Neural progenitor cell (in vitro differentiated cells): ENCODE data around the gene DDN. TPM values are rescaled to one million over a fixed set of nuclear protein-coding genes. Genes with fewer than 3 reads are reported as not detected.

Experiments used
- DNase-seq: peaks from one replicate; pipeline ENCODE4 v3.0.0-alpha.2; 2016; ENCODE audit warnings: low spot score
- H2AFZ ChIP-seq: fragments of 200-600 bp; sonication (generic); replicated peaks from 2 replicates; pipeline ENCODE4 v1.6.1; 2016; ENCODE audit warnings: antibody characterized with exemption
- H3F3A ChIP-seq: fragments of 200-600 bp; sonication (generic); 2 replicates; pipeline ENCODE4 v1.6.1; 2016; ENCODE audit warnings: antibody characterized with exemption, low read depth
- H3K27ac ChIP-seq: fragments of 200-600 bp; sonication (generic); 2 replicates; pipeline ENCODE4 v1.5.1; 2016; ENCODE audit warnings: mild to moderate bottlenecking
- H3K27me3 ChIP-seq: fragments of 200-600 bp; sonication (generic); 2 replicates; pipeline ENCODE4 v1.6.1; 2016; ENCODE audit warnings: mild to moderate bottlenecking, moderate library complexity
- H3K36me3 ChIP-seq: fragments of 200-600 bp; sonication (generic); 2 replicates; pipeline ENCODE4 v1.5.1; 2016
- H3K4me1 ChIP-seq: fragments of 200-600 bp; sonication (generic); 2 replicates; pipeline ENCODE4 v1.6.1; 2016; ENCODE audit warnings: mixed run types
- H3K4me2 ChIP-seq: fragments of 200-600 bp; sonication (generic); 2 replicates; pipeline ENCODE4 v1.6.1; 2016
- H3K4me3 ChIP-seq: fragments of 200-600 bp; sonication (generic); 2 replicates; pipeline ENCODE4 v1.5.1; 2016
- H3K79me2 ChIP-seq: fragments of 200-600 bp; sonication (generic); 2 replicates; pipeline ENCODE4 v1.6.1; 2016; ENCODE audit warnings: low read depth
- H3K9ac ChIP-seq: fragments of 200-600 bp; sonication (generic); 2 replicates; pipeline ENCODE4 v1.6.1; 2016
- H3K9me3 ChIP-seq: fragments of 200-600 bp; sonication (generic); 2 replicates; pipeline ENCODE4 v1.5.1; 2016; ENCODE audit warnings: low read depth
- H4K20me1 ChIP-seq: fragments of 200-600 bp; sonication (generic); 2 replicates; pipeline ENCODE4 v1.6.1; 2016; ENCODE audit warnings: low read depth
- H3K27ac Mint-ChIP-seq: 3 replicates; pipeline ENCODE4 v1.8.0; 2021; ENCODE audit warnings: mixed read lengths
- H3K27me3 Mint-ChIP-seq: 2 replicates; pipeline ENCODE4 v1.8.0; 2022; ENCODE audit warnings: low read depth, mild to moderate bottlenecking, inconsistent platforms, moderate library complexity, mixed read lengths; ENCODE audit not compliant: insufficient read depth
- H3K36me3 Mint-ChIP-seq: 3 replicates; pipeline ENCODE4 v1.8.0; 2021; ENCODE audit warnings: mixed read lengths
- H3K4me1 Mint-ChIP-seq: 3 replicates; pipeline ENCODE4 v1.8.0; 2021; ENCODE audit warnings: mixed read lengths
- H3K4me3 Mint-ChIP-seq: 3 replicates; pipeline ENCODE4 v1.8.0; 2021; ENCODE audit warnings: mild to moderate bottlenecking, moderate library complexity, mixed read lengths
- H3K9me3 Mint-ChIP-seq: 3 replicates; pipeline ENCODE4 v1.8.0; 2020; ENCODE audit warnings: mixed read lengths
- CTCF ChIP-seq: fragments of 200-600 bp; sonication (generic); IDR thresholded peaks from 2 replicates; pipeline ENCODE4 v1.5.1; 2017; ENCODE audit warnings: antibody characterized with exemption, mild to moderate bottlenecking
- EZH2 ChIP-seq: fragments of 200-600 bp; sonication (generic); IDR thresholded peaks from 2 replicates; pipeline ENCODE4 v1.6.1; 2017; ENCODE audit warnings: antibody characterized with exemption, mild to moderate bottlenecking, moderate library complexity
- EZH2phosphoT487 ChIP-seq: fragments of 200-600 bp; sonication (generic); IDR thresholded peaks from 2 replicates; pipeline ENCODE4 v1.6.1; 2017; ENCODE audit warnings: antibody characterized with exemption
- total RNA-seq: library from RNA; depleted of rRNA; stranded (reverse); fragments of >200 nt; gene quantifications from 2 replicates; pipeline ENCODE4 v1.2.3, GENCODE V29; 2015; ENCODE audit warnings: low replicate concordance

The DDN gene
- total RNA-seq: 0.25 TPM in 1 of 2 replicates, not detected in the other

DNA sequence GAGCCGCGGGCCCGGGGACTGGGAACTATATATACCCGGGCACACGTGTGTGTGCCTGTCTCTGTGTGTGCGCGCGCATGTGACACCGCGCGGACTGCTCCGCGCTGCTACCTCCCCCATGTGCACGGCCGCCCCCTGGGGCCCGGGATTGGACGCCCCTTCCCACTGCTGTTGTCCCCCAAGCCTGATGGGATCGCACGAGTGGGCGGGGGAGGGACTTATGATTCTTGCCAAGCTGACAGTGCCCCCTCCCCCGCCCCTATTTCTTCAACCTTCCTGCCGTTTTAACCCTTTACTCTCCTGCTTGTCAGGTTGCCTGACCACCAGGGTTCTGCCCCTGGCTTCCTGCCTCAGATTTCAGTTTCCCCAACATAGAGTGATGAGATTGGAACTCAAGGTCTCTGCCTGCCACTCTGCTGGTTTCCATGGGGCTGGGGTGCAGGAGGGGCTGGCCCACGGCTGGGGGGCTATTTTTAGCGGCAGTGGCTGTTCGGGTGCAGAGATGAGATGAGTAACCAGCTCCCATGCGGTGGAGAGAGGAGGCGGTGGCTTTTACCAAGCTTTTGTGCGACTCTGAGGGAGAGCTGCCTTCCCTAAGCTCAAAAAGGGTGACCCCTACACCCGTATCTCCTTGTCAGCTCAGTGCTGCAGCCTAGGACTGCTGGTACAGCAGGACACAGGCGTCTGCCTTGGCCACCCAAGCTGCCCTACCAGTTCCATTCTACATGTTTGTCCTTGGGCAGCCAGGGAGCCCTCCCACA lies at the start of gene DDN:
DDN (minus strand) TSS at position 5 of the 761 bp plus-strand sequence. CDS start 88 bp downstream, outside the sequence.
- Histone ChIP-seq H3K4me1 (peaks cover 28% of the 10 kb centered on the region), H3K27me3 (peaks cover 71% of the 10 kb centered on the region), H3K36me3 (no peaks in the 10 kb centered on the region), H3F3A (peaks cover 34% of the 10 kb centered on the region), H3K4me3 (peak within 1 kb of the TSS; percentile 51), H3K79me2 (no peaks in the 10 kb centered on the region), H4K20me1 (peaks cover 20% of the 10 kb centered on the region), H3K27ac (no peak within 1 kb of the TSS), H3K4me2 (peak within 1 kb of the TSS; percentile 81), H3K9me3 (no peaks in the 10 kb centered on the region), H3K9ac (no peak within 1 kb of the TSS), H2AFZ (peak within 1 kb of the TSS; percentile 81)
- Mint-ChIP-seq H3K27me3 (peaks cover 50% of the 10 kb centered on the region), H3K4me1 (peaks cover 40% of the 10 kb centered on the region), H3K36me3 (peaks cover 18% of the 10 kb centered on the region), H3K27ac (no peak within 1 kb of the TSS), H3K9me3 (no peaks in the 10 kb centered on the region), H3K4me3 (peak within 1 kb of the TSS; percentile 82)
- TF ChIP-seq CTCF: peak; percentile 15
- TF ChIP-seq EZH2: no peak
- no peak for TF ChIP-seq EZH2phosphoT487
- peak; percentile 69 for DNase-seq

GRCh38 chr12:49048953-49049352 lies 49.8 kb upstream of the DDN start:
- H3K27ac Mint-ChIP-seq: no peak overlapping the region
- Histone ChIP-seq H3K9ac (no peak overlapping the region), H3K4me3 (no peak overlapping the region), H3K27me3 (no peaks in the 10 kb centered on the region), H3K9me3 (no peaks in the 10 kb centered on the region), H3K79me2 (no peaks in the 10 kb centered on the region), H3K4me1 (no peaks in the 10 kb centered on the region), H3F3A (no peaks in the 10 kb centered on the region), H4K20me1 (peaks cover 38% of the 10 kb centered on the region), H3K4me2 (no peak overlapping the region), H2AFZ (no peak overlapping the region), H3K36me3 (no peaks in the 10 kb centered on the region), H3K27ac (no peak overlapping the region)
- peaks cover 60% of the 10 kb centered on the region for H3K36me3 Mint-ChIP-seq
- no peak overlapping the region for H3K4me3 Mint-ChIP-seq
- TF ChIP-seq EZH2phosphoT487 (no peak), CTCF (no peak), EZH2 (no peak)
- no peaks in the 10 kb centered on the region for H3K4me1 Mint-ChIP-seq
- no peaks in the 10 kb centered on the region for H3K9me3 Mint-ChIP-seq
- DNase-seq: no peak
- H3K27me3 Mint-ChIP-seq: peaks cover 14% of the 10 kb centered on the region

GRCh38 chr12:49046129-49046895 lies 47.1 kb upstream of the DDN start:
- no peak for TF ChIP-seq EZH2phosphoT487
- no peak for TF ChIP-seq CTCF
- no peak for TF ChIP-seq EZH2

More at GRCh38 chr12:49046129-49046895, 47.1 kb upstream of the DDN start:
- DNase-seq: no peak
- H3K27me3 ChIP-seq: no peaks in the 10 kb centered on the region
- Mint-ChIP-seq H3K4me3 (no peak overlapping the region), H3K36me3 (peaks cover 59% of the 10 kb centered on the region), H3K27me3 (peaks cover 9% of the 10 kb centered on the region), H3K4me1 (no peaks in the 10 kb centered on the region), H3K9me3 (no peaks in the 10 kb centered on the region), H3K27ac (no peak overlapping the region)
- no peaks in the 10 kb centered on the region for H3K79me2 ChIP-seq
- no peaks in the 10 kb centered on the region for H3K4me1 ChIP-seq
- no peaks in the 10 kb centered on the region for H3K9me3 ChIP-seq
- H3K9ac ChIP-seq: no peak overlapping the region
- H3K4me2 ChIP-seq: no peak overlapping the region
- no peak overlapping the region for H2AFZ ChIP-seq
- H4K20me1 ChIP-seq: peaks cover 33% of the 10 kb centered on the region
- H3K36me3 ChIP-seq: no peaks in the 10 kb centered on the region
- H3K27ac ChIP-seq: no peak overlapping the region
- no peak overlapping the region for H3K4me3 ChIP-seq
- H3F3A ChIP-seq: no peaks in the 10 kb centered on the region
